Measurements from ENCODE around the gene TMEM108.

The TMEM108 gene

GRCh38 chr3:133032301-133032700 lies 5.9 kb upstream of the TMEM108 start:
- FAIRE-seq (no peak), DNase-seq (ENCODE audit: insufficient read length) (no peak)
- TF ChIP-seq POLR2AphosphoS5 (IDR thresholded peaks at IDR 0.05; ENCODE audit: low read depth, low read length) (no peak), POLR2A (IDR thresholded peaks at IDR 0.05; ENCODE audit: low read depth, low read length) (no peak), TAF1 (IDR thresholded peaks at IDR 0.05; ENCODE audit: borderline replicate concordance, low read depth, low read length) (no peak)

DNA sequence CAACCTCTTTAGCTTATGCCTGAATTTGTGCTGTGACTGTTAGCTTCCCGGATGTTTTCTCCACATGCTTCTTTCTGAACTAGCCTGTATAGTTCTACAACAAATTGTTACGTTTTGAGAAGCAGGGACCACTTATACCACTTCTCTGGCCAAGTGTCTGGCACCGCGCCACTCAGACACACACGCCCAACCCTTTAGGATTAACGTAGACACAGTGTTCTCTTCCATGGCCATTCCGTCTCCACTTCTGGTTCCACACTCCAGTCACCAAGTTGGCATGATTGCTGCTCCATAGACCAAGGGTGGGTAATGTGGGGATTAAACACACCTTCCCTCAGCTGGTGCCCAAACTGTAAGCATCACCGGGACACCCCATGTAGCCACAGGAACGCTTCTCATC lies 755 bp upstream of the TMEM108 start:
- FAIRE-seq, result no peak

DNA sequence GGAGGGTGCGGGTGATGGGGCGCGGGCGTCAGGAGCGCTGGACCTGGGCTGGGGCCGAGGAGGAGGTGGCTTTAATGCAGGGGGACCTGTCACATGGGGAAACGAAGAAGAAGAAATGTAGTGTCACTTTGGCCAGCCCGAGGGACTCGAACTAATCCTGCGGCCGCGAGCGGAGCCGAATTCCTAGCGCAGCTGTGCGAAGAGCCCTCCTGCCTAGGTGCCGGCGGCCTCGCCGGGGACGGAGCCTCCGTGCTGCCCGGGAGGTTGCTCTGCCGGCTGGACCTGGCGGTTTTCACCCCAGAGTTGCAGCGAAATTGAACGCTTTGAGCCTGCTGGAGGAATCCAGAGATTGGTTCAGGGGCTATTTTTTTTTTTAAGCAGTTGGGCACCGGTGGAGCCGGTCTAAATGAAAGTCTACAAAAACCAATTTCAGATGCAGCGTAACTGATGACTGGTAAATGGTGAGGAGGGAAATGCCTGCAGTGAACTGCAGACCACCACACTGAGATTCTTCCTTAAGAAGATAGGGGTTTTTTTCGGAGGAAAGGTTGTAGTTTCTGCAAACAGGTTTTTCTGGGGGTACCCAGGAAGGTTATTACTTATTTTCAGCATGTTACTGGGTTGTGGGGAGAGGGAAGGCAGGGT lies 662 bp downstream of the TMEM108 start:
- no peak for TF ChIP-seq POLR2A (IDR thresholded peaks at IDR 0.05; ENCODE audit: low read depth, low read length)
- FAIRE-seq (no peak), DNase-seq (ENCODE audit: insufficient read length) (no peak)

More for the DNA sequence above, 755 bp upstream of the TMEM108 start:
- DNase-seq (ENCODE audit: insufficient read length), result no peak
- TF ChIP-seq POLR2A (IDR thresholded peaks at IDR 0.05; ENCODE audit: low read depth, low read length) (no peak), TAF1 (IDR thresholded peaks at IDR 0.05; ENCODE audit: borderline replicate concordance, low read depth, low read length) (no peak), POLR2AphosphoS5 (IDR thresholded peaks at IDR 0.05; ENCODE audit: low read depth, low read length) (no peak)

DNA sequence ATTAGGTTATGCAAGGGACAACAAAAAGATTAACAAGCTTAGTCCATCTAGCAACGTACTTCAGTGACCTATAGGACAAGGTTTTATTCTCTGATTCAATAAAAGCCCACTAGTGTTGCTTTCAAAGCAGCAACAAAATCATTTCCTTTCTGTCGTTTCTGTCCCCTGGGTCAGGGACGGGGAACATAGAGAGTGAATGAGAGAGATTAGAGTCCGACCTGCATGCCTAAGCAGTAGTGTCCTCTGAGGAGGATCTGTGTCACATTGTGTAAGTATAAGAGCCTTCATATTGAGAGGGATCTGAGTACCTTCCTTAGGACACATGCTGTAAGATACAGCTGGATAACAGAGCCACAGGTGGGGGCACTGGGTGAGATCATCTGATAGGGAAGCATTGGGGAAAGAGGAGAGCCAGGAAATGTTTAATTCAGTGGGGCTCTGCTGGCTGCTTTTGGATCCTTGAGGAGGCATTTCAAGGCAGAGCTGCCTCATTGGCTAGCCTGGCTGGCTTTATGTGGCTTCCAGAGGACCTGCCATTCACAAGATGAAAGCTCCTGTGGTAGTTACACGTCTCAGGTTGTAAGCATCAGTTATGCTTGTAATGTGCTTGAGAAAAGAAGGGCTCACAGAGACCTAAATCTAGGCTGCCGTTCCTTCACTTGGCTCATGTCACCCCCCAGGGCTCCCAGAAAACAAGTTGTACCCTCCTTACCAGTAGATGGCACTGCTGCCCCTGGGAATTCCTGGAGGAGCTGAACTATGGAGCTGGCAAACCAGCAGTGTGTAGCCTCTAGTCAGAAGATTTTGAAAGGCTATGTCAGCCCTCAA lies 2.7 kb downstream of the TMEM108 start:
- FAIRE-seq (peak; percentile 72), DNase-seq (ENCODE audit: insufficient read length) (no peak)
- no peak for TF ChIP-seq TAF1 (IDR thresholded peaks at IDR 0.05; ENCODE audit: borderline replicate concordance, low read depth, low read length)
- no peak for TF ChIP-seq POLR2A (IDR thresholded peaks at IDR 0.05; ENCODE audit: low read depth, low read length)
- no peak for TF ChIP-seq POLR2AphosphoS5 (IDR thresholded peaks at IDR 0.05; ENCODE audit: low read depth, low read length)

- DNase-seq (ENCODE audit: insufficient read length), result no peak
- FAIRE-seq, result no peak
Observed at GRCh38 chr3:133041524-133041829, 3.3 kb downstream of the TMEM108 start.

GRCh38 chr3:133042778-133043177 lies 4.6 kb downstream of the TMEM108 start:
- FAIRE-seq (no peak), DNase-seq (ENCODE audit: insufficient read length) (no peak)
- TF ChIP-seq POLR2AphosphoS5 (IDR thresholded peaks at IDR 0.05; ENCODE audit: low read depth, low read length) (no peak), POLR2A (IDR thresholded peaks at IDR 0.05; ENCODE audit: low read depth, low read length) (no peak), TAF1 (IDR thresholded peaks at IDR 0.05; ENCODE audit: borderline replicate concordance, low read depth, low read length) (no peak)

More at GRCh38 chr3:133041524-133041829, 3.3 kb downstream of the TMEM108 start:
- no peak for TF ChIP-seq TAF1 (IDR thresholded peaks at IDR 0.05; ENCODE audit: borderline replicate concordance, low read depth, low read length)
- no peak for TF ChIP-seq POLR2AphosphoS5 (IDR thresholded peaks at IDR 0.05; ENCODE audit: low read depth, low read length)
- TF ChIP-seq POLR2A (IDR thresholded peaks at IDR 0.05; ENCODE audit: low read depth, low read length), result no peak

GRCh38 chr3:133047980-133048379 lies 9.8 kb downstream of the TMEM108 start:
- FAIRE-seq (no peak), DNase-seq (ENCODE audit: insufficient read length) (no peak)
- TF ChIP-seq POLR2AphosphoS5 (IDR thresholded peaks at IDR 0.05; ENCODE audit: low read depth, low read length) (no peak), POLR2A (IDR thresholded peaks at IDR 0.05; ENCODE audit: low read depth, low read length) (no peak), TAF1 (IDR thresholded peaks at IDR 0.05; ENCODE audit: borderline replicate concordance, low read depth, low read length) (no peak)

- FAIRE-seq (no peak), DNase-seq (ENCODE audit: insufficient read length) (no peak)
- TF ChIP-seq POLR2A (IDR thresholded peaks at IDR 0.05; ENCODE audit: low read depth, low read length), result no peak
- no peak for TF ChIP-seq POLR2AphosphoS5 (IDR thresholded peaks at IDR 0.05; ENCODE audit: low read depth, low read length)
Observed at GRCh38 chr3:133049491-133049890, 11.3 kb downstream of the TMEM108 start.

GRCh38 chr3:133050891-133051290 lies 12.7 kb downstream of the TMEM108 start:
- no peak for DNase-seq (ENCODE audit: insufficient read length)
- FAIRE-seq, result no peak
- TF ChIP-seq POLR2A (IDR thresholded peaks at IDR 0.05; ENCODE audit: low read depth, low read length) (no peak), TAF1 (IDR thresholded peaks at IDR 0.05; ENCODE audit: borderline replicate concordance, low read depth, low read length) (no peak), POLR2AphosphoS5 (IDR thresholded peaks at IDR 0.05; ENCODE audit: low read depth, low read length) (no peak)

- FAIRE-seq, result no peak
- no peak for DNase-seq (ENCODE audit: insufficient read length)
- TF ChIP-seq POLR2A (IDR thresholded peaks at IDR 0.05; ENCODE audit: low read depth, low read length), result no peak
- TF ChIP-seq POLR2AphosphoS5 (IDR thresholded peaks at IDR 0.05; ENCODE audit: low read depth, low read length), result no peak
- no peak for TF ChIP-seq TAF1 (IDR thresholded peaks at IDR 0.05; ENCODE audit: borderline replicate concordance, low read depth, low read length)
Observed at GRCh38 chr3:133053532-133053931, 15.3 kb downstream of the TMEM108 start.

GRCh38 chr3:133054586-133054985 lies 16.4 kb downstream of the TMEM108 start:
- TF ChIP-seq TAF1 (IDR thresholded peaks at IDR 0.05; ENCODE audit: borderline replicate concordance, low read depth, low read length) (no peak), POLR2A (IDR thresholded peaks at IDR 0.05; ENCODE audit: low read depth, low read length) (no peak), POLR2AphosphoS5 (IDR thresholded peaks at IDR 0.05; ENCODE audit: low read depth, low read length) (no peak)
- DNase-seq (ENCODE audit: insufficient read length), result no peak
- no peak for FAIRE-seq

DNA sequence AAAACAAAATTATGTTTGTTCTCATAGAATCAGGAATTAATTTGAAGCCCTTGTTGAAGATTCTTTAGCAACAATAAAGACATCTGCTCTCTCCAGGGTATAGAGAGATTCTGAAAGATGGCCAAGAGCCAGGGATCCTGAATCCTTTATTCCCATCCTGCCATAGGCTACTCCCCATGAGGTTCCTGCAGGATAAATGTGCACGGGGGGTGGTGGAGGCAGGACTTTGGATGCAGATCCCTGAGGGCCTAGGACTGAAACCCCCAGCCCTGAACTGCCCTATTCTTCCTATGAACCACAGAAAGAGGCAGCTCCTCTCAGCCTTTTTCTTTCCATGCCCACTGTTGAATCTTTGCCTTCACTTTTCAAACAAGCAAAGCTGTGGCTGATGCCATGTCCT lies 17.1 kb downstream of the TMEM108 start:
- no peak for TF ChIP-seq POLR2A (IDR thresholded peaks at IDR 0.05; ENCODE audit: low read depth, low read length)
- TF ChIP-seq POLR2AphosphoS5 (IDR thresholded peaks at IDR 0.05; ENCODE audit: low read depth, low read length), result no peak
- no peak for TF ChIP-seq TAF1 (IDR thresholded peaks at IDR 0.05; ENCODE audit: borderline replicate concordance, low read depth, low read length)
- no peak for FAIRE-seq
- no peak for DNase-seq (ENCODE audit: insufficient read length)
